ENCODE measurements around the gene TOPBP1. TPM values are rescaled to one million over a fixed set of nuclear protein-coding genes. Genes with fewer than 3 reads are reported as not detected.
"Not testable (repeated sequence)": the region's sequence is repeated elsewhere in the genome, so short reads cannot be mapped to it uniquely, and the experiment has no call there.

Gene TOPBP1
- total RNA-seq, result 10.0 TPM
- long read RNA-seq, full-length matches to known transcripts, result 2 of 6 reads
- long read RNA-seq, partial matches to known transcripts, result 3 of 6 reads
- long read RNA-seq, other reads (novel, unspliced or antisense), result 1 of 6 reads

GRCh38 chr3:133661454-133662277 lies at the start of gene TOPBP1:
Gene TOPBP1, minus strand, starts transcription at chr3:133661941. Its CDS starts 814 bp downstream, at chr3:133661127.
- intact Hi-C loops (cut with micrococcal nuclease), result no loop called here
- ATAC-seq, result peak; percentile 93
- peak; percentile 88 for DNase-seq

GRCh38 chr3:133711013-133711412 lies 49.3 kb upstream of the TOPBP1 start:
- intact Hi-C loops (cut with micrococcal nuclease), result no loop called here
- DNase-seq, result no peak
- no peak for ATAC-seq

- DNase-seq, result no peak
- ATAC-seq, result no peak
- intact Hi-C loops (cut with micrococcal nuclease), result no loop called here
Measured at GRCh38 chr3:133709139-133709750, 47.5 kb upstream of the TOPBP1 start.

GRCh38 chr3:133706033-133706432 lies 44.3 kb upstream of the TOPBP1 start:
- intact Hi-C loops (cut with micrococcal nuclease), result no loop called here
- DNase-seq (no peak), ATAC-seq (no peak)

GRCh38 chr3:133703915-133704314 lies 42.2 kb upstream of the TOPBP1 start:
- no peak for DNase-seq
- intact Hi-C loops (cut with micrococcal nuclease), result no loop called here
- ATAC-seq, result no peak

- DNase-seq (no peak), ATAC-seq (no peak)
- intact Hi-C loops (cut with micrococcal nuclease), result no loop called here
Measured at GRCh38 chr3:133701435-133702358, 40.0 kb upstream of the TOPBP1 start.

GRCh38 chr3:133700351-133700750 lies 38.6 kb upstream of the TOPBP1 start:
- intact Hi-C loops (cut with micrococcal nuclease), result no loop called here
- ATAC-seq (no peak), DNase-seq (no peak)

GRCh38 chr3:133699903-133700302 lies 38.2 kb upstream of the TOPBP1 start:
- intact Hi-C loops (cut with micrococcal nuclease), result no loop called here
- no peak for DNase-seq
- no peak for ATAC-seq

- intact Hi-C loops (cut with micrococcal nuclease), result no loop called here
- DNase-seq (no peak), ATAC-seq (no peak)
Measured at GRCh38 chr3:133699467-133699866, 37.7 kb upstream of the TOPBP1 start.

- DNase-seq, result no peak
- intact Hi-C loops (cut with micrococcal nuclease), result no loop called here
- no peak for ATAC-seq
Measured at GRCh38 chr3:133697960-133698359, 36.2 kb upstream of the TOPBP1 start.

- no peak for ATAC-seq
- intact Hi-C loops (cut with micrococcal nuclease), result no loop called here
- no peak for DNase-seq
Measured at GRCh38 chr3:133695560-133696171, 33.9 kb upstream of the TOPBP1 start.

GRCh38 chr3:133694288-133695268 lies 32.8 kb upstream of the TOPBP1 start:
- no peak for ATAC-seq
- DNase-seq, result no peak
- intact Hi-C loops (cut with micrococcal nuclease), result no loop called here

GRCh38 chr3:133693821-133694220 lies 32.1 kb upstream of the TOPBP1 start:
- DNase-seq (no peak), ATAC-seq (no peak)
- intact Hi-C loops (cut with micrococcal nuclease), result no loop called here

- no peak for ATAC-seq
- intact Hi-C loops (cut with micrococcal nuclease), result no loop called here
Measured at GRCh38 chr3:133692759-133693158, 31.0 kb upstream of the TOPBP1 start.

GRCh38 chr3:133691273-133692107 lies 29.7 kb upstream of the TOPBP1 start:
- DNase-seq (no peak), ATAC-seq (no peak)
- intact Hi-C loops (cut with micrococcal nuclease), result no loop called here

More at GRCh38 chr3:133692759-133693158, 31.0 kb upstream of the TOPBP1 start:
- DNase-seq, result no peak

GRCh38 chr3:133677993-133678392 lies 16.3 kb upstream of the TOPBP1 start:
- intact Hi-C loops (cut with micrococcal nuclease); ATAC-seq: not testable (repeated sequence)

More at GRCh38 chr3:133677993-133678392, 16.3 kb upstream of the TOPBP1 start:
- not testable (repeated sequence) for DNase-seq

Data from left ventricle myocardium superior (tissue), 1 donor.